H9 (cell line): ENCODE data around the gene TMEM269. TPM values are rescaled to one million over a fixed set of nuclear protein-coding genes. Genes with fewer than 3 reads are reported as not detected.

Experiments
- DNase-seq: peaks from one replicate; pipeline ENCODE4 v3.0.0-alpha.2; 2017
- H2AFZ ChIP-seq: one replicate; pipeline ENCODE4 v1.6.1; 2013; ENCODE audit warnings: mild to moderate bottlenecking, low read length, control low read depth, moderate library complexity
- H2AK5ac ChIP-seq: 2 replicates; pipeline ENCODE4 v1.6.1; 2013; ENCODE audit warnings: low read length, control low read depth, mixed read lengths; ENCODE audit not compliant: insufficient read length
- H2BK120ac ChIP-seq: one replicate; pipeline ENCODE4 v1.6.1; 2013; ENCODE audit warnings: low read depth, mild to moderate bottlenecking, low read length, control low read depth, inconsistent platforms; ENCODE audit not compliant: poor library complexity, severe bottlenecking
- H2BK12ac ChIP-seq: 2 replicates; pipeline ENCODE4 v1.6.1; 2013; ENCODE audit warnings: low read length, control low read depth, mixed read lengths, low read depth; ENCODE audit not compliant: insufficient read length
- H2BK15ac ChIP-seq: 2 replicates; pipeline ENCODE4 v1.6.1; 2013; ENCODE audit warnings: low read depth, low read length, control low read depth
- H2BK20ac ChIP-seq: one replicate; pipeline ENCODE4 v1.6.1; 2013; ENCODE audit warnings: low read depth, mild to moderate bottlenecking, low read length, control low read depth, inconsistent platforms; ENCODE audit not compliant: poor library complexity, severe bottlenecking
- H2BK5ac ChIP-seq: 2 replicates; pipeline ENCODE4 v1.6.1; 2013; ENCODE audit warnings: low read length, control low read depth, mixed read lengths; ENCODE audit not compliant: insufficient read length
- H3K14ac ChIP-seq: 2 replicates; pipeline ENCODE4 v1.6.1; 2013; ENCODE audit warnings: low read length, control low read depth; ENCODE audit not compliant: insufficient read depth
- H3K18ac ChIP-seq: 2 replicates; pipeline ENCODE4 v1.6.1; 2013; ENCODE audit warnings: low read depth, mild to moderate bottlenecking, mixed read lengths, low read length, control low read depth; ENCODE audit not compliant: insufficient read length
- H3K23ac ChIP-seq: 2 replicates; pipeline ENCODE4 v1.6.1; 2013; ENCODE audit warnings: low read length, control low read depth, mixed read lengths, low read depth; ENCODE audit not compliant: insufficient read length
- H3K23me2 ChIP-seq: 2 replicates; pipeline ENCODE4 v1.6.1; 2013; ENCODE audit warnings: low read depth, mild to moderate bottlenecking, mixed read lengths, low read length, control low read depth; ENCODE audit not compliant: insufficient read length, poor library complexity, severe bottlenecking
- H3K27ac ChIP-seq: 2 replicates; pipeline ENCODE4 v1.5.1; 2013; ENCODE audit warnings: low read length, control low read depth, mixed read lengths, low read depth; ENCODE audit not compliant: insufficient read length
- H3K27me3 ChIP-seq: 2 replicates; pipeline ENCODE4 v1.6.1; 2013; ENCODE audit warnings: low read length, control low read depth, inconsistent platforms; ENCODE audit not compliant: insufficient read depth
- H3K4ac ChIP-seq: 2 replicates; pipeline ENCODE4 v1.6.1; 2013; ENCODE audit warnings: low read depth, mild to moderate bottlenecking, control low read depth, inconsistent platforms, low read length, moderate library complexity
- H3K4me1 ChIP-seq: 2 replicates; pipeline ENCODE4 v1.6.1; 2013; ENCODE audit warnings: low read length, control low read depth, inconsistent platforms; ENCODE audit not compliant: insufficient read depth
- H3K4me2 ChIP-seq: 2 replicates; pipeline ENCODE4 v1.6.1; 2013; ENCODE audit warnings: low read length, control low read depth, mixed read lengths; ENCODE audit not compliant: insufficient read length, insufficient read depth
- H3K56ac ChIP-seq: 2 replicates; pipeline ENCODE4 v1.6.1; 2013; ENCODE audit warnings: low read depth, mild to moderate bottlenecking, mixed read lengths, low read length, control low read depth; ENCODE audit not compliant: insufficient read length
- H3K79me1 ChIP-seq: 2 replicates; pipeline ENCODE4 v1.6.1; 2013; ENCODE audit warnings: low read depth, mild to moderate bottlenecking, moderate library complexity, low read length, control low read depth, inconsistent platforms; ENCODE audit not compliant: insufficient read depth, poor library complexity, severe bottlenecking
- H3K79me2 ChIP-seq: 2 replicates; pipeline ENCODE4 v1.6.1; 2013; ENCODE audit warnings: low read length, control low read depth, inconsistent platforms; ENCODE audit not compliant: insufficient read depth
- H3K9ac ChIP-seq: 2 replicates; pipeline ENCODE4 v1.6.1; 2013; ENCODE audit warnings: low read length, control low read depth, mixed read lengths; ENCODE audit not compliant: insufficient read length; ENCODE audit errors: extremely low read depth
- H3K9me3 ChIP-seq: one replicate; pipeline ENCODE4 v1.6.1; 2013; ENCODE audit warnings: low read depth, low read length, inconsistent platforms; ENCODE audit not compliant: control insufficient read depth
- H3T11ph ChIP-seq: one replicate; pipeline ENCODE4 v1.6.1; 2013; ENCODE audit warnings: mild to moderate bottlenecking, low read length, control low read depth, inconsistent platforms
- H4K20me1 ChIP-seq: one replicate; pipeline ENCODE4 v1.6.1; 2013; ENCODE audit not compliant: control insufficient read depth, insufficient read length, insufficient read depth
- H4K5ac ChIP-seq: 2 replicates; pipeline ENCODE4 v1.6.1; 2013; ENCODE audit warnings: low read depth, mild to moderate bottlenecking, mixed read lengths, low read length, control low read depth; ENCODE audit not compliant: insufficient read length
- H4K8ac ChIP-seq: replicated peaks from 2 replicates; pipeline ENCODE4 v1.6.1; 2013; ENCODE audit warnings: low read length, control low read depth, mixed read lengths, low read depth; ENCODE audit not compliant: insufficient read length
- H4K91ac ChIP-seq: 2 replicates; pipeline ENCODE4 v1.6.1; 2013; ENCODE audit warnings: low read depth, mild to moderate bottlenecking, moderate library complexity, mixed read lengths, low read length, control low read depth; ENCODE audit not compliant: insufficient read length
- H3K27ac Mint-ChIP-seq, 3 experiments: 2 replicates in 2 of 3; 3 replicates in 1 of 3; pipeline ENCODE4 v1.8.0; 2020 to 2021; ENCODE audit warnings: mixed read lengths in 3 of 3, mild to moderate bottlenecking in 1 of 3, moderate library complexity in 1 of 3
- H3K27me3 Mint-ChIP-seq: 2 replicates; pipeline ENCODE4 v1.8.0; 2021; ENCODE audit warnings: low read depth, mild to moderate bottlenecking, moderate library complexity, mixed read lengths
- H3K36me3 Mint-ChIP-seq, 3 experiments: 2 replicates in 2 of 3; 3 replicates in 1 of 3; pipeline ENCODE4 v1.8.0; 2020 to 2021; ENCODE audit warnings: low read depth in 3 of 3, mixed read lengths in 3 of 3; ENCODE audit not compliant: insufficient read depth in 1 of 3
- H3K4me1 Mint-ChIP-seq, 2 experiments: 2 replicates each; pipeline ENCODE4 v1.8.0; 2020; ENCODE audit warnings: mixed read lengths in 2 of 2
- H3K4me3 Mint-ChIP-seq, 2 experiments: 2 replicates in 1 of 2; 3 replicates in 1 of 2; pipeline ENCODE4 v1.8.0; 2020 to 2021; ENCODE audit warnings: mild to moderate bottlenecking in 2 of 2, mixed read lengths in 2 of 2, moderate library complexity in 1 of 2
- H3K9me3 Mint-ChIP-seq, 2 experiments: 2 replicates in 1 of 2; 3 replicates in 1 of 2; pipeline ENCODE4 v1.8.0; 2020; ENCODE audit warnings: mild to moderate bottlenecking in 2 of 2, mixed read lengths in 2 of 2, moderate library complexity in 1 of 2
- CTCF ChIP-seq: fragments of 200-600 bp; sonication (generic); conservative IDR thresholded peaks from 3 replicates; pipeline ENCODE4 v1.8.0; 2021; ENCODE audit warnings: antibody characterized with exemption, mild to moderate bottlenecking
- WGBS: extraction: QIAGEN DNeasy Blood & Tissue Kit; methylation state at CpG from one replicate; pipeline ENCODE4 v1.1.7; 2013; ENCODE audit warnings: missing lambda C conversion rate, low lambda C conversion rate, mixed read lengths; ENCODE audit not compliant: insufficient read length; ENCODE audit errors: extremely low coverage; 5-methylcytosine and 5-hydroxymethylcytosine counted together
- total RNA-seq: library from RNA; stranded (reverse); gene quantifications from 2 replicates; pipeline ENCODE4 v1.2.1, GENCODE V29; 2021

TMEM269 gene
- total RNA-seq, 1 experiment from 2014 or later = 0.17 TPM

GRCh38 chr1:42765832-42766740, 18.7 kb upstream of the TMEM269 start:
- TF ChIP-seq CTCF = peak; percentile 64
- no peak overlapping the region for H4K8ac ChIP-seq

More at GRCh38 chr1:42765832-42766740, 18.7 kb upstream of the TMEM269 start:
- Histone ChIP-seq H3T11ph (no peak overlapping the region), H3K23me2 (peaks cover 7% of the 10 kb centered on the region), H3K56ac (no peak overlapping the region), H4K5ac (no peak overlapping the region), H3K27ac (no peak overlapping the region), H4K20me1 (no peaks in the 10 kb centered on the region), H3K18ac (no peak overlapping the region), H2BK5ac (no peak overlapping the region), H3K27me3 (no peaks in the 10 kb centered on the region), H2AFZ (no peak overlapping the region), H2BK12ac (no peak overlapping the region), H3K9ac (peak overlapping the region; percentile 71), H3K14ac (no peak overlapping the region; the same call in 1 of the 2 replicates), H4K91ac (no peak overlapping the region), H2BK20ac (no peak overlapping the region), H3K79me2 (0 out of 2 replicates have a peak, but pooled peaks cover 3% of the 10 kb centered on the region), H3K4me2 (peak overlapping the region; percentile 95), H3K4me1 (no peaks in the 10 kb centered on the region), H3K23ac (no peak overlapping the region), H2BK15ac (no peak overlapping the region), H3K9me3 (no peaks in the 10 kb centered on the region), H3K79me1 (no peaks in the 10 kb centered on the region), H2AK5ac (no peak overlapping the region), H2BK120ac (no peak overlapping the region), H3K4ac (no peak overlapping the region)
- peaks cover 8 to 34% (median 25%) of the 10 kb centered on the region in 3 experiments; a peak in 5 of 7 replicates for H3K36me3 Mint-ChIP-seq
- H3K4me3 Mint-ChIP-seq = no peak overlapping the region
- peak; percentile 62 for DNase-seq
- H3K9me3 Mint-ChIP-seq = no peaks in the 10 kb centered on the region
- H3K4me1 Mint-ChIP-seq = peaks cover 8 to 9% of the 10 kb centered on the region in 2 experiments
- peak overlapping the region in 2 of 3 experiments; percentile 6 to 87; a peak in 3 of 7 replicates for H3K27ac Mint-ChIP-seq
- WGBS = no CpG with 5 or more reads among the region's 44 CpGs
- H3K27me3 Mint-ChIP-seq = no peaks in the 10 kb centered on the region
